OCI-LY1 (cell line): Measurements from ENCODE around the gene SESN2.

ENCODE experiments used
- H2AFZ ChIP-seq: fragments of 200-600 bp; sonication (generic), shearing (Covaris generic); 2 replicates; pipeline ENCODE4 v1.6.0; 2014; ENCODE audit warnings: antibody characterized with exemption, mild to moderate bottlenecking, low read length
- H3F3A ChIP-seq: fragments of 200-600 bp; sonication (generic), shearing (Covaris generic); 2 replicates; pipeline ENCODE4 v1.6.0; 2014; ENCODE audit warnings: mild to moderate bottlenecking, antibody characterized with exemption, low read length, moderate library complexity; ENCODE audit not compliant: insufficient read depth
- H3K27ac ChIP-seq: fragments of 200-600 bp; sonication (generic); 2 replicates; pipeline ENCODE4 v1.5.1; 2014; ENCODE audit warnings: low read length, mixed run types, mild to moderate bottlenecking, low read depth; ENCODE audit not compliant: poor library complexity, severe bottlenecking
- H3K27me3 ChIP-seq: fragments of 200-600 bp; sonication (generic); 2 replicates; pipeline ENCODE4 v1.6.0; 2014; ENCODE audit warnings: antibody characterized with exemption, mild to moderate bottlenecking, low read length, moderate library complexity; ENCODE audit not compliant: insufficient read depth
- H3K36me3 ChIP-seq: fragments of 200-600 bp; sonication (generic); 2 replicates; pipeline ENCODE4 v1.6.1; 2014; ENCODE audit warnings: mild to moderate bottlenecking, antibody characterized with exemption, low read length, moderate library complexity, mixed read lengths; ENCODE audit not compliant: insufficient read depth
- H3K4me1 ChIP-seq: fragments of 200-600 bp; sonication (generic); 2 replicates; pipeline ENCODE4 v1.5.1; 2014; ENCODE audit warnings: mild to moderate bottlenecking, low read length, moderate library complexity; ENCODE audit not compliant: insufficient read depth, severe bottlenecking
- H3K4me2 ChIP-seq: fragments of 200-600 bp; sonication (generic), shearing (Covaris generic); 2 replicates; pipeline ENCODE4 v1.6.1; 2014; ENCODE audit warnings: low read length
- H3K4me3 ChIP-seq: fragments of 200-600 bp; sonication (generic); 2 replicates; pipeline ENCODE4 v1.5.1; 2014; ENCODE audit warnings: low read length, low read depth, mild to moderate bottlenecking, mixed read lengths; ENCODE audit not compliant: poor library complexity, severe bottlenecking
- H3K79me2 ChIP-seq: fragments of 200-600 bp; shearing (Covaris generic); 2 replicates; pipeline ENCODE4 v1.6.1; 2016; ENCODE audit warnings: mixed run types, low read length, mixed read lengths; ENCODE audit not compliant: insufficient read depth
- H3K9ac ChIP-seq: fragments of 200-600 bp; sonication (generic), shearing (Covaris generic); 2 replicates; pipeline ENCODE4 v1.6.1; 2014; ENCODE audit warnings: mild to moderate bottlenecking, low read length, mixed read lengths
- H3K9me2 ChIP-seq: fragments of 200-600 bp; sonication (generic), shearing (Covaris generic); 2 replicates; pipeline ENCODE4 v1.6.1; 2014; ENCODE audit warnings: low read depth, mild to moderate bottlenecking, low read length, mixed read lengths
- H3K9me3 ChIP-seq: fragments of 200-600 bp; shearing (Covaris generic); 2 replicates; pipeline ENCODE4 v1.6.1; 2014; ENCODE audit warnings: low read length, mixed read lengths
- H4K20me1 ChIP-seq: fragments of 200-600 bp; sonication (generic), shearing (Covaris generic); 2 replicates; pipeline ENCODE4 v1.6.0; 2016; ENCODE audit warnings: mild to moderate bottlenecking, low read length; ENCODE audit not compliant: insufficient read depth
- EZH2 ChIP-seq: fragments of 200-600 bp; sonication (generic), shearing (Covaris generic); IDR thresholded peaks from 2 replicates; pipeline ENCODE4 v1.8.0; 2017; ENCODE audit warnings: borderline replicate concordance, mixed run types, mild to moderate bottlenecking, antibody characterized with exemption, low read length, moderate library complexity, mixed read lengths
- TF ChIP-seq, protein P1 (sequence below): fragments of 200-600 bp; sonication (generic), shearing (Covaris generic); IDR thresholded peaks from 2 replicates; pipeline ENCODE4 v1.5.1; 2017; ENCODE audit warnings: mild to moderate bottlenecking, antibody characterized with exemption, low read length, moderate library complexity, mixed read lengths

SESN2 gene

DNA sequence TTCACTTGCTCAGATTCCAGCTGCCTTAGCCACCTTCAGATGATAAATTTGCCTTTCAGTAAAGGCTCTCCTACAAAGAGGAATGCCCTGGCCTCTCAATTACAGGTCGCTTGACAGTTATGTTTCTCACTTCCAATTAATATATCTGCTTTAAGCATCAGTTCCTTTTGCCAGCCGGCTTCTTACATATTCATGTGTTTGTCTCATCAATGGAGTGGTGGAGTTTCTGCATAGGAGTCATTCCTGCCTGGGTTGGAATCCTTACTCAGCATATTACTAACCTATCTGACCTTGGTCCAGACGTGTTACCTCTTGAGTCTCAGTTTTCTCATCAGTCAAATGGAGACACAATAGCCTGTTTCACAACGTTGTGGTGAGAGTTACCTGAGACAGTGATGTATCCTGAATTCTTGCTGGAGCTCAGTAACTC lies 9.4 kb upstream of the SESN2 start:
- Histone ChIP-seq H3K36me3 (no peaks in the 10 kb centered on the region), H3K27me3 (no peaks in the 10 kb centered on the region), H3K4me3 (no peak overlapping the region), H3K9ac (peak overlapping the region; percentile 31; the same call in 1 of the 2 replicates), H3K27ac (peak overlapping the region; percentile 91), H3K9me3 (no peaks in the 10 kb centered on the region), H2AFZ (peak overlapping the region; percentile 72; the same call in 1 of the 2 replicates), H3K4me2 (no peak overlapping the region), H3K79me2 (no peaks in the 10 kb centered on the region; the same call in 1 of the 2 replicates), H3F3A (peaks cover 7% of the 10 kb centered on the region; the same call in 1 of the 2 replicates), H3K9me2 (no peaks in the 10 kb centered on the region), H3K4me1 (peaks cover 47% of the 10 kb centered on the region), H4K20me1 (no peaks in the 10 kb centered on the region)
- no peak for TF ChIP-seq EZH2
- TF ChIP-seq, protein P1, sequence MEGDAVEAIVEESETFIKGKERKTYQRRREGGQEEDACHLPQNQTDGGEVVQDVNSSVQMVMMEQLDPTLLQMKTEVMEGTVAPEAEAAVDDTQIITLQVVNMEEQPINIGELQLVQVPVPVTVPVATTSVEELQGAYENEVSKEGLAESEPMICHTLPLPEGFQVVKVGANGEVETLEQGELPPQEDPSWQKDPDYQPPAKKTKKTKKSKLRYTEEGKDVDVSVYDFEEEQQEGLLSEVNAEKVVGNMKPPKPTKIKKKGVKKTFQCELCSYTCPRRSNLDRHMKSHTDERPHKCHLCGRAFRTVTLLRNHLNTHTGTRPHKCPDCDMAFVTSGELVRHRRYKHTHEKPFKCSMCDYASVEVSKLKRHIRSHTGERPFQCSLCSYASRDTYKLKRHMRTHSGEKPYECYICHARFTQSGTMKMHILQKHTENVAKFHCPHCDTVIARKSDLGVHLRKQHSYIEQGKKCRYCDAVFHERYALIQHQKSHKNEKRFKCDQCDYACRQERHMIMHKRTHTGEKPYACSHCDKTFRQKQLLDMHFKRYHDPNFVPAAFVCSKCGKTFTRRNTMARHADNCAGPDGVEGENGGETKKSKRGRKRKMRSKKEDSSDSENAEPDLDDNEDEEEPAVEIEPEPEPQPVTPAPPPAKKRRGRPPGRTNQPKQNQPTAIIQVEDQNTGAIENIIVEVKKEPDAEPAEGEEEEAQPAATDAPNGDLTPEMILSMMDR = no peak

GRCh38 chr1:28256197-28256827 lies 3.0 kb upstream of the SESN2 start:
- H3K4me2 ChIP-seq = no peak overlapping the region
- H3K9ac ChIP-seq = no peak overlapping the region
- no peaks in the 10 kb centered on the region for H3K36me3 ChIP-seq
- H3K27ac ChIP-seq = no peak overlapping the region
- peaks cover 20% of the 10 kb centered on the region for H3K4me1 ChIP-seq
- H3K9me3 ChIP-seq = no peaks in the 10 kb centered on the region
- H3K27me3 ChIP-seq = no peaks in the 10 kb centered on the region
- no peak overlapping the region for H3K4me3 ChIP-seq
- H4K20me1 ChIP-seq = no peaks in the 10 kb centered on the region
- no peaks in the 10 kb centered on the region for H3K9me2 ChIP-seq
- no peaks in the 10 kb centered on the region for H3K79me2 ChIP-seq
- H2AFZ ChIP-seq = no peak overlapping the region
- TF ChIP-seq EZH2 = no peak
- TF ChIP-seq, protein P1 = no peak
- H3F3A ChIP-seq = no peaks in the 10 kb centered on the region

GRCh38 chr1:28257736-28258135 lies 1.6 kb upstream of the SESN2 start:
- Histone ChIP-seq H3K27me3 (no peaks in the 10 kb centered on the region), H3K36me3 (no peaks in the 10 kb centered on the region), H2AFZ (no peak overlapping the region), H3K9me3 (no peaks in the 10 kb centered on the region), H4K20me1 (no peaks in the 10 kb centered on the region), H3K9ac (no peak overlapping the region), H3K4me2 (no peak overlapping the region), H3K27ac (no peak overlapping the region), H3K79me2 (no peaks in the 10 kb centered on the region), H3K4me1 (peaks cover 21% of the 10 kb centered on the region), H3K4me3 (no peak overlapping the region), H3F3A (no peaks in the 10 kb centered on the region), H3K9me2 (no peaks in the 10 kb centered on the region)
- no peak for TF ChIP-seq EZH2
- TF ChIP-seq, protein P1 = no peak
